Endothelial cell of umbilical vein (primary cell): ENCODE measurements around the gene RRAS. TPM values are rescaled to one million over a fixed set of nuclear protein-coding genes. Genes with fewer than 3 reads are reported as not detected.

Source experiments
- BruUV-seq: library from RNA; stranded (reverse); fragments of 400-500 nt; replicated peaks from 2 replicates; lab custom pipeline; 2021; lab: Mats Ljungman, UMichigan
- CTCF ChIA-PET: fragments of 300-600, 350-600 bp; sonication (Branson Sonifier 250); formaldehyde crosslinking; loops from one replicate; lab custom pipeline; 2021; ENCODE audit warnings: antibody characterized with exemption, inconsistent platforms; lab: Charles Lee
- POLR2A ChIA-PET: fragments of 300-600, 350-600 bp; sonication (Branson Sonifier 250); formaldehyde crosslinking; loops from one replicate; lab custom pipeline; 2021; ENCODE audit warnings: antibody characterized with exemption, inconsistent platforms; lab: Charles Lee
- DNase-seq: peaks from one replicate; pipeline ENCODE4 v3.0.0-alpha.2; 2011; ENCODE audit warnings: low read depth, low spot score
- FAIRE-seq: peaks from 2 replicates; lab custom pipeline; 2011; peaks lifted over from hg19 to GRCh38; lab: Jason Lieb, UNC
- H2AFZ ChIP-seq: 2 replicates; pipeline ENCODE4 v1.6.0; 2012; ENCODE audit warnings: low read depth, low read length, control low read depth, inconsistent platforms
- H3K27ac ChIP-seq: 2 replicates; pipeline ENCODE4 v1.5.1; 2011; ENCODE audit warnings: low read depth, mild to moderate bottlenecking, control low read depth, low read length, moderate library complexity; ENCODE audit not compliant: insufficient read depth
- H3K27me3 ChIP-seq, 2 experiments: 2 replicates each; pipeline versions ENCODE4 v1.6.0 to v1.6.1; 2011; ENCODE audit warnings: low read length in 2 of 2, mixed read lengths in 1 of 2; ENCODE audit not compliant: control insufficient read depth in 2 of 2, insufficient read depth in 2 of 2
- H3K36me3 ChIP-seq, 2 experiments: 2 replicates in 1 of 2; 3 replicates in 1 of 2; pipeline ENCODE4 v1.5.1; 2011; ENCODE audit warnings: low read length in 2 of 2, mild to moderate bottlenecking in 1 of 2, moderate library complexity in 1 of 2; ENCODE audit not compliant: control insufficient read depth in 2 of 2, insufficient read depth in 2 of 2; ENCODE audit errors: extremely low read depth in 1 of 2
- H3K4me1 ChIP-seq: 3 replicates; pipeline ENCODE4 v1.5.1; 2011; ENCODE audit warnings: mild to moderate bottlenecking, low read length; ENCODE audit not compliant: control insufficient read depth, insufficient read depth; ENCODE audit errors: extremely low read depth
- H3K4me2 ChIP-seq: 2 replicates; pipeline ENCODE4 v1.6.1; 2011; ENCODE audit warnings: low read length, control low read depth, mixed read lengths; ENCODE audit not compliant: insufficient read depth
- H3K4me3 ChIP-seq, 3 experiments: fragments of 200-600 bp in 1 of 3; sonication (generic), shearing (Covaris generic) in 1 of 3; replicated peaks in 1 of 3; 2 replicates each; pipeline ENCODE4 v1.5.1; 2011 to 2016; ENCODE audit warnings: control low read depth in 3 of 3, low read length in 3 of 3, mild to moderate bottlenecking in 2 of 3, inconsistent platforms in 1 of 3, low read depth in 1 of 3, moderate library complexity in 1 of 3; ENCODE audit not compliant: insufficient read depth in 1 of 3
- H3K79me2 ChIP-seq: 2 replicates; pipeline ENCODE4 v1.6.0; 2012; ENCODE audit warnings: low read length, inconsistent platforms; ENCODE audit not compliant: control insufficient read depth, insufficient read depth
- H3K9ac ChIP-seq: replicated peaks from 2 replicates; pipeline ENCODE3; 2011; ENCODE audit warnings: low read length, control low read depth; ENCODE audit not compliant: insufficient read depth; ENCODE audit errors: extremely low read depth
- H3K9me1 ChIP-seq: replicated peaks from 3 replicates; pipeline ENCODE4 v1.6.0; 2011; ENCODE audit warnings: mild to moderate bottlenecking, low read length; ENCODE audit not compliant: control insufficient read depth, insufficient read depth; ENCODE audit errors: extremely low read depth
- H3K9me3 ChIP-seq: replicated peaks from 2 replicates; pipeline ENCODE4 v1.5.1; 2012; ENCODE audit warnings: low read length, inconsistent platforms; ENCODE audit not compliant: control insufficient read depth, insufficient read depth
- H4K20me1 ChIP-seq: replicated peaks from 2 replicates; pipeline ENCODE3; 2011; ENCODE audit warnings: mild to moderate bottlenecking, low read length; ENCODE audit not compliant: control insufficient read depth, insufficient read depth; ENCODE audit errors: extremely low read depth
- EZH2 ChIP-seq: IDR thresholded peaks from 2 replicates; pipeline ENCODE4 v1.6.1; 2012; ENCODE audit warnings: borderline replicate concordance, low read depth, mild to moderate bottlenecking, moderate library complexity, low read length, inconsistent platforms; ENCODE audit not compliant: severe bottlenecking
- FOS ChIP-seq: IDR thresholded peaks from 2 replicates; pipeline ENCODE4 v1.6.1; 2011; ENCODE audit warnings: mild to moderate bottlenecking, low read length, moderate library complexity, borderline replicate concordance; ENCODE audit not compliant: insufficient read depth
- GATA2 ChIP-seq: IDR thresholded peaks from 2 replicates; pipeline ENCODE4 v1.7.0; 2011; ENCODE audit warnings: low read depth, mild to moderate bottlenecking, moderate library complexity, mixed read lengths, low read length; ENCODE audit not compliant: insufficient read length, insufficient read depth
- JUN ChIP-seq: IDR thresholded peaks from 2 replicates; pipeline ENCODE4 v1.6.1; 2011; ENCODE audit warnings: borderline replicate concordance, low read depth; ENCODE audit not compliant: insufficient read length, insufficient read depth
- MAX ChIP-seq: IDR thresholded peaks from 2 replicates; pipeline ENCODE4 v1.6.1; 2011; ENCODE audit not compliant: insufficient read depth, insufficient read length
- MYC ChIP-seq: IDR thresholded peaks from one replicate; pipeline ENCODE4 v1.6.1; 2011; ENCODE audit warnings: mild to moderate bottlenecking, low read depth, low read length
- POLR2A ChIP-seq: IDR thresholded peaks from 2 replicates; pipeline ENCODE4 v1.6.1; 2012; ENCODE audit warnings: low read depth, mild to moderate bottlenecking, control low read depth, low read length
- POLR2AphosphoS5 ChIP-seq: IDR thresholded peaks from 2 replicates; pipeline ENCODE4 v1.6.1; 2012; ENCODE audit warnings: low read depth, mild to moderate bottlenecking, control low read depth, low read length, moderate library complexity; ENCODE audit not compliant: insufficient read depth
- dilution Hi-C: fragments of 300-500 bp; cut with MboI; formaldehyde crosslinking; loops from one replicate; pipeline ENCODE4 v1.15.0; 2019; ENCODE audit warnings: low sequenced_read_pairs; ENCODE audit not compliant: extremely low pct_ligation_motif_present
- intact Hi-C: fragments of 100-400 bp; cut with micrococcal nuclease; formaldehyde crosslinking; loops from one replicate; pipeline ENCODE4 v1.10.0; 2022
- polyA plus RNA-seq, 4 experiments: library from polyadenylated mRNA; depleted of rRNA in 3 of 4; stranded (reverse) in 3 of 4; unstranded in 1 of 4; fragments of >200 nt; gene quantifications; 2 replicates each; pipeline versions ENCODE4 v1.2.1 to v1.2.3, GENCODE V29; 2011 to 2012; ENCODE audit warnings: missing spikeins in 1 of 4
- total RNA-seq: library from RNA; stranded (reverse); gene quantifications from 2 replicates; pipeline ENCODE4 v1.2.3, GENCODE V29; 2021
- TF ChIP-seq, protein P1 (sequence below), 2 donors: IDR thresholded peaks; 1 replicate in 1 of 2; 2 replicates in 1 of 2; pipeline ENCODE4 v1.5.1; 2011; ENCODE audit warnings: low read length in 2 of 2, mild to moderate bottlenecking in 2 of 2, moderate library complexity in 2 of 2, control low read depth in 1 of 2, inconsistent platforms in 1 of 2, low read depth in 1 of 2; ENCODE audit not compliant: insufficient read depth in 1 of 2; ENCODE audit errors: extremely low read depth in 1 of 2

Gene RRAS
- total and polyA plus RNA-seq, 2 donors (not counting 3 experiments of a cell fraction or from before 2014, with no cell fraction given): 89.5 to 250 TPM

GRCh38 chr19:49681830-49682229, 41.9 kb upstream of the RRAS start:
- H3K9ac ChIP-seq: no peak overlapping the region
- H3K36me3 ChIP-seq: peaks cover 8 to 29% of the 10 kb centered on the region in 2 experiments
- POLR2A ChIA-PET: no interaction called here

More at GRCh38 chr19:49681830-49682229, 41.9 kb upstream of the RRAS start:
- Histone ChIP-seq H3K9me1 (no peaks in the 10 kb centered on the region), H3K27ac (no peak overlapping the region), H4K20me1 (no peaks in the 10 kb centered on the region), H2AFZ (no peak overlapping the region), H3K27me3 (no peaks in the 10 kb centered on the region), H3K4me2 (no peak overlapping the region), H3K79me2 (peaks cover 47% of the 10 kb centered on the region), H3K9me3 (no peaks in the 10 kb centered on the region), H3K4me3 (no peak overlapping the region), H3K4me1 (peaks cover 21% of the 10 kb centered on the region)
- TF ChIP-seq, protein P1, sequence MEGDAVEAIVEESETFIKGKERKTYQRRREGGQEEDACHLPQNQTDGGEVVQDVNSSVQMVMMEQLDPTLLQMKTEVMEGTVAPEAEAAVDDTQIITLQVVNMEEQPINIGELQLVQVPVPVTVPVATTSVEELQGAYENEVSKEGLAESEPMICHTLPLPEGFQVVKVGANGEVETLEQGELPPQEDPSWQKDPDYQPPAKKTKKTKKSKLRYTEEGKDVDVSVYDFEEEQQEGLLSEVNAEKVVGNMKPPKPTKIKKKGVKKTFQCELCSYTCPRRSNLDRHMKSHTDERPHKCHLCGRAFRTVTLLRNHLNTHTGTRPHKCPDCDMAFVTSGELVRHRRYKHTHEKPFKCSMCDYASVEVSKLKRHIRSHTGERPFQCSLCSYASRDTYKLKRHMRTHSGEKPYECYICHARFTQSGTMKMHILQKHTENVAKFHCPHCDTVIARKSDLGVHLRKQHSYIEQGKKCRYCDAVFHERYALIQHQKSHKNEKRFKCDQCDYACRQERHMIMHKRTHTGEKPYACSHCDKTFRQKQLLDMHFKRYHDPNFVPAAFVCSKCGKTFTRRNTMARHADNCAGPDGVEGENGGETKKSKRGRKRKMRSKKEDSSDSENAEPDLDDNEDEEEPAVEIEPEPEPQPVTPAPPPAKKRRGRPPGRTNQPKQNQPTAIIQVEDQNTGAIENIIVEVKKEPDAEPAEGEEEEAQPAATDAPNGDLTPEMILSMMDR (IDR thresholded peaks at IDR 0.05; ENCODE audit: extremely low read depth in 1 of 2, insufficient read depth in 1 of 2, low read depth in 1 of 2, low read length in 2 of 2): no peak
- TF ChIP-seq POLR2AphosphoS5: no peak
- TF ChIP-seq MAX: no peak
- no peak for TF ChIP-seq GATA2
- TF ChIP-seq MYC: no peak
- TF ChIP-seq POLR2A: no peak
- no peak for TF ChIP-seq JUN
- TF ChIP-seq FOS: no peak
- TF ChIP-seq EZH2: no peak
- BruUV-seq: no TSS peak
- DNase-seq: no peak
- no peak for FAIRE-seq
- dilution Hi-C loops (no loop called here), intact Hi-C loops (no loop called here)
- CTCF ChIA-PET: interaction anchor here (1.3 to 1.6 kb wide), 2 partner anchors 18 to 179 kb away, joined by 6 read pairs; no protein-coding TSS in a partner anchor
